ENCODE results near the gene FARSB. TPM values are rescaled to one million over a fixed set of nuclear protein-coding genes. Genes with fewer than 3 reads are reported as not detected.

FARSB gene
- total and polyA plus RNA-seq, 4 donors = 9.5 to 17.0 (median 15.5) TPM

- Histone ChIP-seq H3K9ac (ENCODE audit: insufficient read depth in 1 of 2, low read length in 2 of 2) (no peak overlapping the region), H3K9me3 (ENCODE audit: control insufficient read depth in 4 of 4, insufficient read depth in 3 of 4, low read length in 3 of 4) (peaks cover 0 to 2% (median 0%) of the 10 kb centered on the region in 4 donors), H3K27ac (ENCODE audit: low read depth in 1 of 2, low read length in 1 of 2) (no peak overlapping the region), H3K4me3 (no peak overlapping the region), H3K4me1 (ENCODE audit: control insufficient read depth in 5 of 5, insufficient read depth in 5 of 5, low read length in 5 of 5) (no peaks in the 10 kb centered on the region), H3K36me3 (ENCODE audit: control insufficient read depth in 4 of 4, insufficient read depth in 4 of 4, low read length in 4 of 4) (peaks cover 0 to 6% (median 4%) of the 10 kb centered on the region in 4 donors), H3K27me3 (ENCODE audit: control insufficient read depth in 3 of 3, insufficient read depth in 3 of 3, low read length in 2 of 3) (no peaks in the 10 kb centered on the region)
- WGBS, 2 donors = 84 to 93% methylated on average over 6 of the region's 6 CpGs
- DNase-seq = no peak
- TF ChIP-seq CTCF (IDR thresholded peaks at IDR 0.05; ENCODE audit: control extremely low read depth, extremely low read depth) = no peak
- ATAC-seq (ENCODE audit: insufficient read depth, low FRiP score) = no peak
Measured at GRCh38 chr2:222563936-222564335, 92.0 kb downstream of the FARSB start.

- WGBS, 2 donors = 65 to 66% methylated on average over 11 of the region's 11 CpGs
- Histone ChIP-seq H3K9me3 (ENCODE audit: control insufficient read depth in 4 of 4, insufficient read depth in 3 of 4, low read length in 3 of 4) (peaks cover 0 to 4% (median 0%) of the 10 kb centered on the region in 4 donors), H3K27me3 (ENCODE audit: control insufficient read depth in 3 of 3, insufficient read depth in 3 of 3, low read length in 2 of 3) (no peaks in the 10 kb centered on the region), H3K4me1 (ENCODE audit: control insufficient read depth in 5 of 5, insufficient read depth in 5 of 5, low read length in 5 of 5) (no peaks in the 10 kb centered on the region), H3K4me3 (no peak overlapping the region), H3K9ac (ENCODE audit: insufficient read depth in 1 of 2, low read length in 2 of 2) (no peak overlapping the region), H3K36me3 (ENCODE audit: control insufficient read depth in 4 of 4, insufficient read depth in 4 of 4, low read length in 4 of 4) (peaks cover 0 to 6% (median 4%) of the 10 kb centered on the region in 4 donors), H3K27ac (ENCODE audit: low read depth in 1 of 2, low read length in 1 of 2) (no peak overlapping the region)
- no peak for TF ChIP-seq CTCF (IDR thresholded peaks at IDR 0.05; ENCODE audit: control extremely low read depth, extremely low read depth)
- DNase-seq (no peak), ATAC-seq (ENCODE audit: insufficient read depth, low FRiP score) (no peak)
Measured at GRCh38 chr2:222563106-222563718, 92.7 kb downstream of the FARSB start.

GRCh38 chr2:222561817-222562645 is 93.9 kb downstream of the FARSB start:
- Histone ChIP-seq H3K9ac (ENCODE audit: insufficient read depth in 1 of 2, low read length in 2 of 2) (no peak overlapping the region), H3K9me3 (ENCODE audit: control insufficient read depth in 4 of 4, insufficient read depth in 3 of 4, low read length in 3 of 4) (peaks cover 0 to 4% (median 0%) of the 10 kb centered on the region in 4 donors), H3K4me1 (ENCODE audit: control insufficient read depth in 5 of 5, insufficient read depth in 5 of 5, low read length in 5 of 5) (no peaks in the 10 kb centered on the region), H3K27ac (ENCODE audit: low read depth in 1 of 2, low read length in 1 of 2) (no peak overlapping the region), H3K36me3 (ENCODE audit: control insufficient read depth in 4 of 4, insufficient read depth in 4 of 4, low read length in 4 of 4) (peaks cover 0 to 3% (median under 1%) of the 10 kb centered on the region in 4 donors), H3K27me3 (ENCODE audit: control insufficient read depth in 3 of 3, insufficient read depth in 3 of 3, low read length in 2 of 3) (no peaks in the 10 kb centered on the region), H3K4me3 (no peak overlapping the region)
- ATAC-seq (ENCODE audit: insufficient read depth, low FRiP score) = peak; percentile 30
- TF ChIP-seq CTCF (IDR thresholded peaks at IDR 0.05; ENCODE audit: control extremely low read depth, extremely low read depth) = peak; percentile 4
- peak; percentile 74 to 88 (median 88) for DNase-seq
- 57 to 63% methylated on average over 6 of the region's 6 CpGs for WGBS, 2 donors
